ENCODE data around the gene UBAP1. TPM values are rescaled to one million over a fixed set of nuclear protein-coding genes. Genes with fewer than 3 reads are reported as not detected.
"Not testable (repeated sequence)": the region's sequence is repeated elsewhere in the genome, so short reads cannot be mapped to it uniquely, and the experiment has no call there.

The UBAP1 gene
- total RNA-seq, 1 donor from 2014 or later = 37.6 TPM

- no peaks in the 10 kb centered on the region for H3K27me3 ChIP-seq (ENCODE audit: low read depth)
- peaks cover 20% of the 10 kb centered on the region for H3K4me1 ChIP-seq
- no peak for DNase-seq
- H3K4me3 ChIP-seq = no peak overlapping the region
- no peaks in the 10 kb centered on the region for H3K9me3 ChIP-seq (replicated peaks)
- intact Hi-C loops (cut with micrococcal nuclease) = no loop called here
- no peaks in the 10 kb centered on the region for H3K36me3 ChIP-seq
- TF ChIP-seq CTCF (IDR thresholded peaks at IDR 0.05; ENCODE audit: borderline replicate concordance) = no peak
- H3K27ac ChIP-seq (replicated peaks) = no peak overlapping the region
These were observed 39.6 kb downstream of the UBAP1 start for GRCh38 chr9:34218446-34218845.

DNA sequence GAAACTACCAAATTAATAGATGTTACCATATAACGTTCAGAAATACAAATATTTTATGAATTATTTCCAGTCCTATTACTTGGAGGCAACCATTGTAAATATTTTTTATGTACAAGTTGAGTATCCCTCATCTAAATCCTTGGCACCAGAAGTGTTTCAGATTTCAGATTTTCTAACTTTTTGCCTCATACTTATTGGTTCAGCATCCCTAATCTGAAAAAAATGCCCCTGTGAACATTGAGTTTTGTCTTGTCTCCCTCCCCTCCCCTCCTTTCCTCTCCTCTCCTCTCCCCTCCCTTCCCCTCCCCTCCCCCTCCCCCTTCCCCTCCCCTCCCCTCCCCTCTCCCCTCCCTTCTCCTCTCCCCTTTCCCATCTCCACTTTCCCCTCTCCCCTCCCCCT is 40.6 kb downstream of the UBAP1 start:
- no peaks in the 10 kb centered on the region for H3K36me3 ChIP-seq
- peaks cover 23% of the 10 kb centered on the region for H3K4me1 ChIP-seq
- intact Hi-C loops (cut with micrococcal nuclease) = no loop called here
- no peak for DNase-seq
- H3K9me3 ChIP-seq (replicated peaks) = no peaks in the 10 kb centered on the region
- no peaks in the 10 kb centered on the region for H3K27me3 ChIP-seq (ENCODE audit: low read depth)
- H3K27ac ChIP-seq (replicated peaks) = no peak overlapping the region
- no peak overlapping the region for H3K4me3 ChIP-seq
- TF ChIP-seq CTCF (IDR thresholded peaks at IDR 0.05; ENCODE audit: borderline replicate concordance) = no peak

GRCh38 chr9:34220218-34220617 is 41.4 kb downstream of the UBAP1 start:
- intact Hi-C loops (cut with micrococcal nuclease) = no loop called here
- Histone ChIP-seq H3K4me1 (peaks cover 31% of the 10 kb centered on the region), H3K9me3 (replicated peaks) (no peaks in the 10 kb centered on the region), H3K36me3 (no peaks in the 10 kb centered on the region), H3K4me3 (no peak overlapping the region), H3K27me3 (ENCODE audit: low read depth) (no peaks in the 10 kb centered on the region), H3K27ac (replicated peaks) (no peak overlapping the region)
- no peak for TF ChIP-seq CTCF (IDR thresholded peaks at IDR 0.05; ENCODE audit: borderline replicate concordance)
- DNase-seq = no peak

- H3K4me3 ChIP-seq = no peak overlapping the region
- H3K27ac ChIP-seq (replicated peaks) = no peak overlapping the region
- peaks cover 27% of the 10 kb centered on the region for H3K4me1 ChIP-seq
- no peak for TF ChIP-seq CTCF (IDR thresholded peaks at IDR 0.05; ENCODE audit: borderline replicate concordance)
- no peak for DNase-seq
- intact Hi-C loops (cut with micrococcal nuclease) = no loop called here
- no peaks in the 10 kb centered on the region for H3K36me3 ChIP-seq
- no peaks in the 10 kb centered on the region for H3K9me3 ChIP-seq (replicated peaks)
- H3K27me3 ChIP-seq (ENCODE audit: low read depth) = no peaks in the 10 kb centered on the region
These were observed 45.5 kb downstream of the UBAP1 start for GRCh38 chr9:34224349-34224748.

DNA sequence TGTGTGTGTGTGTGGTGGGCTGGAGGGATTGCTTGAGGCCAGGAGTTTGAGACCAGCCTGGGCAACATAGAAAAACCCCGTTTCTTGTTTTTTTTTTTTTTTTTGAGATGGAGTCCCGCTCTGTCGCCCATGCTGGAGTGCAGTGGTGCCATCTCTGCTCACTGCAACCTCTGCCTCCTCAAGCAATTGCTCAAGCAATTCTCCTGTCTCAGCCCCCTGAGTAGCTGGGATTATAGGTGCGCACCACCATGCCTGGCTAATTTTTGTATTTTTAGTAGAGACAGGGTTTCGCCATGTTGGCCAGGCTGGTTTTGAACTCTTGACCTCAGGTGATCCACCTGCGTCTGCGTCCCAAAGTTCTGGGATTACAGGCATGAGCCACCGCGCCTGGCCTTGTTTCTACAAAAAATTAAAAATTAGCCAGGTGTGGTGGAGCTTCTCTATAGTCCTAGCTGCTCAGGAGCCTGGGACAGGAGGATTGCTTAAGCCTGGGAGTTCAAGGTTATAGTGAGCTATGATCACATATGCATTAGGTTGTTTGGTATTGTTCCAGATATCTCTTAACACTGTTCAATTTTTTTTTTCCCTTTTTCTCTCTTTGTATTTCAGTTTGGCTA is 47.4 kb downstream of the UBAP1 start:
- intact Hi-C loops (cut with micrococcal nuclease); H3K4me3 ChIP-seq; H3K36me3 ChIP-seq; H3K9me3 ChIP-seq (replicated peaks); H3K27ac ChIP-seq (replicated peaks); H3K27me3 ChIP-seq (ENCODE audit: low read depth); DNase-seq: not testable (repeated sequence)
- H3K4me1 ChIP-seq = peaks cover 27% of the 10 kb centered on the region

DNA sequence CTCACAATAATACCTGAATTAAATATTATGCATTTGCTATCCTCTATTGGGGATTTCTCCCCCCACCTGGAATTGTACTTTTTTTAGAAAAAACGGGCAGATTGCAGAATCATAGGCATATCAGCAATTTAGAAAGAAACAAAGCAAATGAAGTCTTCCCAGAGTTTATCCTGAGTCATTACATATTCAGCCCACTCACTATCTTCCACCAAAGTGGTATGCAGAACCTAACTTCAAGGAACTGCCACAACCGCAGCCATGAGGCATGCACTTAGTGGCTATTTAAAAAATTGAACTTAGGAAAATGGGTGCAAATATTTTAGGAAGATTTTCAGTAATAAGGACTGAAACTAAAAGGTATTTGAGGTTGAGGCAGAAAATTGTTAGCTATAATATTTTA is 48.6 kb downstream of the UBAP1 start:
- intact Hi-C loops (cut with micrococcal nuclease) = no loop called here
- DNase-seq = no peak
- no peaks in the 10 kb centered on the region for H3K9me3 ChIP-seq (replicated peaks)
- H3K36me3 ChIP-seq = peaks cover 5% of the 10 kb centered on the region
- H3K27ac ChIP-seq (replicated peaks) = no peak overlapping the region
- peaks cover 16% of the 10 kb centered on the region for H3K4me1 ChIP-seq
- H3K4me3 ChIP-seq = no peak overlapping the region
- no peak for TF ChIP-seq CTCF (IDR thresholded peaks at IDR 0.05; ENCODE audit: borderline replicate concordance)
- H3K27me3 ChIP-seq (ENCODE audit: low read depth) = no peaks in the 10 kb centered on the region

All from left ventricle myocardium inferior (tissue), 1 donor.